H1 (cell line): ENCODE results near the gene RIMS1. TPM values are rescaled to one million over a fixed set of nuclear protein-coding genes. Genes with fewer than 3 reads are reported as not detected.
A peak's percentile ranks its signal among the peaks of the same experiment; 100 is the strongest.

ENCODE experiments used
- ASH2L ChIP-seq: fragments of 200-600, 300-600 bp; sonication (generic); IDR thresholded peaks from one replicate; pipeline ENCODE4 v1.7.1; 2017; ENCODE audit warnings: low read length
- EGR1 ChIP-seq: IDR thresholded peaks from 2 replicates; pipeline ENCODE4 v1.6.1; 2011; ENCODE audit warnings: low read depth, low read length, borderline replicate concordance
- KDM4A ChIP-seq: IDR thresholded peaks from one replicate; pipeline ENCODE4 v1.7.1; 2012; ENCODE audit warnings: low read depth, mild to moderate bottlenecking, moderate library complexity, low read length, inconsistent platforms; ENCODE audit not compliant: severe bottlenecking
- NANOG ChIP-seq: IDR thresholded peaks from 2 replicates; pipeline ENCODE4 v1.6.1; 2011; ENCODE audit warnings: low read length, low read depth, mild to moderate bottlenecking, inconsistent platforms; ENCODE audit not compliant: insufficient read depth, poor library complexity, severe bottlenecking
- RBBP5 ChIP-seq: IDR thresholded peaks from 2 replicates; pipeline ENCODE4 v1.7.1; 2012; ENCODE audit warnings: low read depth, mild to moderate bottlenecking, inconsistent platforms, low read length, moderate library complexity, borderline replicate concordance
- SUZ12 ChIP-seq: fragments of 200-600 bp; sonication (generic); IDR thresholded peaks from 2 replicates; pipeline ENCODE4 v1.6.1; 2012; ENCODE audit warnings: mild to moderate bottlenecking, inconsistent platforms, low read length, moderate library complexity, mixed read lengths
- YY1 ChIP-seq: IDR thresholded peaks from 2 replicates; pipeline ENCODE4 v1.6.1; 2011; ENCODE audit warnings: low read depth, mild to moderate bottlenecking, low read length
- polyA plus RNA-seq, 7 experiments: library from polyadenylated mRNA; depleted of rRNA in 3 of 7; stranded (reverse) in 5 of 7; unstranded in 2 of 7; fragments of >200 nt in 5 of 7; fragments of 200-250 nt in 2 of 7; gene quantifications; 1 replicate in 5 of 7; 2 replicates in 1 of 7; 4 replicates in 1 of 7; pipeline versions ENCODE4 v1.2.1 to v1.2.3, GENCODE V29; 2011 to 2013; ENCODE audit warnings: missing spikeins in 2 of 7, mixed read lengths in 2 of 7
- total RNA-seq: library from RNA; stranded (reverse); fragmentation: NEBNext Ultra II Directional; extraction: Animal tissue kit (Norgen Biotek cat#: 25700); gene quantifications from 2 replicates; pipeline ENCODE4 v1.2.1, GENCODE V29; 2021
- TF ChIP-seq, protein P1 (sequence below): fragments of 300-600 bp; sonication (generic); IDR thresholded peaks from 2 replicates; pipeline ENCODE4 v1.7.1; 2012; ENCODE audit warnings: low read length, moderate library complexity, mild to moderate bottlenecking, inconsistent platforms; ENCODE audit not compliant: insufficient replicate concordance
- TF ChIP-seq, protein P2 (sequence below): IDR thresholded peaks from 2 replicates; pipeline ENCODE4 v1.6.1; 2012; ENCODE audit warnings: inconsistent platforms

Gene RIMS1
- total and polyA plus RNA-seq, 2 of the 8 experiments (the other 6 are each of a cell fraction or from before 2014, with no cell fraction given), result 0.63 to 2.3 TPM

DNA sequence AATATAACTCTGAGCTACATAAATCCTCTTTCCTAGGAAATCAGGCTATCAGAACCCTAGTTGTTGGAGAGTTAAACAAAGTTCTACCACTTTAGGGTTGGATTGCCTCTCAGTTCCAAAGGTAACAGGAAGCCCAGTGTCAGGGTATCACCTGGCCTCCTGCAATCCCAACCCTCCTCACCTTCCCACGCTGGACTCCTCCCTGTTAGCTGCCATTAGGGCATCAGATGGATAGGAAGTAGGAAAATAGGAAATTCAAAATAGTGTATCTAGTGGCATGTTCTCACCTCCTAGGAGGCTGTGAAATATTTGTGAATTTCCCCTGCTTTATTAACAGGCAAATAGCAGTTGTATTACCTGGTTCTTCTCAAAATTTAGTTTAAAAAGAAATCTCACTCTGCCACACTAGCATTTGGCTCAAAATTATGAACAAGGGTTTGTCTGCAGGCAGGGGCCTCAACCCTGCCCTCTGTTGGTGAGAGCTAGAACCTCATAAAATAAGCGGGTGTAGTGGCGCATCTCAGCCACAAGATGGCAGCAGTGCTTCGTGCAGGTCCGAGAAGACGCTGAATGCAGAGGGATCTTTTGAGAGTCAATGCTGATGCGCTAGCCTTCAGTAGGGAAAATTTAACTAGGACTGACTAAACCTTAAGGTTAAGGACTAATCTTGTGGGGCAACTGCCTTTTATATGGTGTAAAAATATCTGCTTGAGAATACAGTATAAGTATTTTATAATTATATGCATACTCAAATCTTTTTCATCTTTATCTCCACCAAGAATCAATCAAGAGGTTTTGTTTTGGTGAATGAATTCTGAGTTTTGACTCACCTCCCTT lies 525.7 kb downstream of the RIMS1 start (continued):
- TF ChIP-seq, protein P1, sequence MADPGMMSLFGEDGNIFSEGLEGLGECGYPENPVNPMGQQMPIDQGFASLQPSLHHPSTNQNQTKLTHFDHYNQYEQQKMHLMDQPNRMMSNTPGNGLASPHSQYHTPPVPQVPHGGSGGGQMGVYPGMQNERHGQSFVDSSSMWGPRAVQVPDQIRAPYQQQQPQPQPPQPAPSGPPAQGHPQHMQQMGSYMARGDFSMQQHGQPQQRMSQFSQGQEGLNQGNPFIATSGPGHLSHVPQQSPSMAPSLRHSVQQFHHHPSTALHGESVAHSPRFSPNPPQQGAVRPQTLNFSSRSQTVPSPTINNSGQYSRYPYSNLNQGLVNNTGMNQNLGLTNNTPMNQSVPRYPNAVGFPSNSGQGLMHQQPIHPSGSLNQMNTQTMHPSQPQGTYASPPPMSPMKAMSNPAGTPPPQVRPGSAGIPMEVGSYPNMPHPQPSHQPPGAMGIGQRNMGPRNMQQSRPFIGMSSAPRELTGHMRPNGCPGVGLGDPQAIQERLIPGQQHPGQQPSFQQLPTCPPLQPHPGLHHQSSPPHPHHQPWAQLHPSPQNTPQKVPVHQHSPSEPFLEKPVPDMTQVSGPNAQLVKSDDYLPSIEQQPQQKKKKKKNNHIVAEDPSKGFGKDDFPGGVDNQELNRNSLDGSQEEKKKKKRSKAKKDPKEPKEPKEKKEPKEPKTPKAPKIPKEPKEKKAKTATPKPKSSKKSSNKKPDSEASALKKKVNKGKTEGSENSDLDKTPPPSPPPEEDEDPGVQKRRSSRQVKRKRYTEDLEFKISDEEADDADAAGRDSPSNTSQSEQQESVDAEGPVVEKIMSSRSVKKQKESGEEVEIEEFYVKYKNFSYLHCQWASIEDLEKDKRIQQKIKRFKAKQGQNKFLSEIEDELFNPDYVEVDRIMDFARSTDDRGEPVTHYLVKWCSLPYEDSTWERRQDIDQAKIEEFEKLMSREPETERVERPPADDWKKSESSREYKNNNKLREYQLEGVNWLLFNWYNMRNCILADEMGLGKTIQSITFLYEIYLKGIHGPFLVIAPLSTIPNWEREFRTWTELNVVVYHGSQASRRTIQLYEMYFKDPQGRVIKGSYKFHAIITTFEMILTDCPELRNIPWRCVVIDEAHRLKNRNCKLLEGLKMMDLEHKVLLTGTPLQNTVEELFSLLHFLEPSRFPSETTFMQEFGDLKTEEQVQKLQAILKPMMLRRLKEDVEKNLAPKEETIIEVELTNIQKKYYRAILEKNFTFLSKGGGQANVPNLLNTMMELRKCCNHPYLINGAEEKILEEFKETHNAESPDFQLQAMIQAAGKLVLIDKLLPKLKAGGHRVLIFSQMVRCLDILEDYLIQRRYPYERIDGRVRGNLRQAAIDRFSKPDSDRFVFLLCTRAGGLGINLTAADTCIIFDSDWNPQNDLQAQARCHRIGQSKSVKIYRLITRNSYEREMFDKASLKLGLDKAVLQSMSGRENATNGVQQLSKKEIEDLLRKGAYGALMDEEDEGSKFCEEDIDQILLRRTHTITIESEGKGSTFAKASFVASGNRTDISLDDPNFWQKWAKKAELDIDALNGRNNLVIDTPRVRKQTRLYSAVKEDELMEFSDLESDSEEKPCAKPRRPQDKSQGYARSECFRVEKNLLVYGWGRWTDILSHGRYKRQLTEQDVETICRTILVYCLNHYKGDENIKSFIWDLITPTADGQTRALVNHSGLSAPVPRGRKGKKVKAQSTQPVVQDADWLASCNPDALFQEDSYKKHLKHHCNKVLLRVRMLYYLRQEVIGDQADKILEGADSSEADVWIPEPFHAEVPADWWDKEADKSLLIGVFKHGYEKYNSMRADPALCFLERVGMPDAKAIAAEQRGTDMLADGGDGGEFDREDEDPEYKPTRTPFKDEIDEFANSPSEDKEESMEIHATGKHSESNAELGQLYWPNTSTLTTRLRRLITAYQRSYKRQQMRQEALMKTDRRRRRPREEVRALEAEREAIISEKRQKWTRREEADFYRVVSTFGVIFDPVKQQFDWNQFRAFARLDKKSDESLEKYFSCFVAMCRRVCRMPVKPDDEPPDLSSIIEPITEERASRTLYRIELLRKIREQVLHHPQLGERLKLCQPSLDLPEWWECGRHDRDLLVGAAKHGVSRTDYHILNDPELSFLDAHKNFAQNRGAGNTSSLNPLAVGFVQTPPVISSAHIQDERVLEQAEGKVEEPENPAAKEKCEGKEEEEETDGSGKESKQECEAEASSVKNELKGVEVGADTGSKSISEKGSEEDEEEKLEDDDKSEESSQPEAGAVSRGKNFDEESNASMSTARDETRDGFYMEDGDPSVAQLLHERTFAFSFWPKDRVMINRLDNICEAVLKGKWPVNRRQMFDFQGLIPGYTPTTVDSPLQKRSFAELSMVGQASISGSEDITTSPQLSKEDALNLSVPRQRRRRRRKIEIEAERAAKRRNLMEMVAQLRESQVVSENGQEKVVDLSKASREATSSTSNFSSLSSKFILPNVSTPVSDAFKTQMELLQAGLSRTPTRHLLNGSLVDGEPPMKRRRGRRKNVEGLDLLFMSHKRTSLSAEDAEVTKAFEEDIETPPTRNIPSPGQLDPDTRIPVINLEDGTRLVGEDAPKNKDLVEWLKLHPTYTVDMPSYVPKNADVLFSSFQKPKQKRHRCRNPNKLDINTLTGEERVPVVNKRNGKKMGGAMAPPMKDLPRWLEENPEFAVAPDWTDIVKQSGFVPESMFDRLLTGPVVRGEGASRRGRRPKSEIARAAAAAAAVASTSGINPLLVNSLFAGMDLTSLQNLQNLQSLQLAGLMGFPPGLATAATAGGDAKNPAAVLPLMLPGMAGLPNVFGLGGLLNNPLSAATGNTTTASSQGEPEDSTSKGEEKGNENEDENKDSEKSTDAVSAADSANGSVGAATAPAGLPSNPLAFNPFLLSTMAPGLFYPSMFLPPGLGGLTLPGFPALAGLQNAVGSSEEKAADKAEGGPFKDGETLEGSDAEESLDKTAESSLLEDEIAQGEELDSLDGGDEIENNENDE, result no peak
- no peak for TF ChIP-seq EGR1
- TF ChIP-seq SUZ12, result no peak
- TF ChIP-seq KDM4A, result no peak
- no peak for TF ChIP-seq NANOG
- no peak for TF ChIP-seq RBBP5
- no peak for TF ChIP-seq ASH2L
- TF ChIP-seq, protein P2, sequence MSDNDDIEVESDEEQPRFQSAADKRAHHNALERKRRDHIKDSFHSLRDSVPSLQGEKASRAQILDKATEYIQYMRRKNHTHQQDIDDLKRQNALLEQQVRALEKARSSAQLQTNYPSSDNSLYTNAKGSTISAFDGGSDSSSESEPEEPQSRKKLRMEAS, result no peak
- TF ChIP-seq YY1, result 0 out of 2 replicates have a peak, but pooled peaks have one; percentile 47
